HepG2 (cell line): ENCODE results near the gene TRIM66.

Source experiments
- EED ChIP-seq: sonication (generic); formaldehyde crosslinking; IDR thresholded peaks from 2 replicates; pipeline ENCODE4 v1.5.0; 2020; ENCODE audit warnings: mild to moderate bottlenecking, missing genetic modification reagents
- KDM1A ChIP-seq: IDR thresholded peaks from 2 replicates; pipeline ENCODE4 v1.6.1; 2016; ENCODE audit warnings: missing compliant biosample characterization
- PATZ1 ChIP-seq: sonication (generic); formaldehyde crosslinking; IDR thresholded peaks from 2 replicates; pipeline ENCODE4 v1.4.0; 2020; ENCODE audit warnings: missing genetic modification reagents
- POLR2A ChIP-seq, 2 experiments: IDR thresholded peaks; 2 replicates each; pipeline ENCODE4 v1.6.1; 2011; ENCODE audit warnings: low read depth in 2 of 2, low read length in 2 of 2, mild to moderate bottlenecking in 1 of 2, moderate library complexity in 1 of 2; ENCODE audit not compliant: insufficient read depth in 1 of 2
- STAT6 ChIP-seq: sonication (generic); formaldehyde crosslinking; IDR thresholded peaks from 2 replicates; pipeline ENCODE4 v1.4.0; 2020; ENCODE audit warnings: missing genetic modification reagents, mild to moderate bottlenecking, borderline replicate concordance
- ZNF34 ChIP-seq: sonication (generic); formaldehyde crosslinking; IDR thresholded peaks from 2 replicates; pipeline ENCODE4 v1.4.0; 2020; ENCODE audit warnings: mild to moderate bottlenecking, missing genetic modification reagents, borderline replicate concordance

DNA sequence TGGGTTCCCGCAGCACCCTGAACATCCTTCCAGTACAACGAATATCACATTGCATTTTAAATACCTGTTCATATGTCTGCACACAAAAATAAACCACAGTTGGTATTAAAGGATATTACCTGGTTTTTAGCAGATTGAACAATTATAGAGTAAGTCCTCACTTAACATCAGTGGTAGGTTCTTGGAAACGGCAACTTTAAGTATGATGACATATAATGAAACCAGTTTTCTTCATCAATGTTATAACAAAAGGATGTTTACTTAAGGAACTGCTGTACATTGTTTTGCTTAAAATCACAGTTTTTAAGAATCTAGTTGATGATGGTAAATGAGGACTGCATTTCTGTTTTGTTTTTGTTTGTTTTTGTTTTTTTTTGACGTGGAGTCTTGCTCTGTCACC lies 28.0 kb downstream of the TRIM66 start:
- TF ChIP-seq PATZ1 (no peak), EED (no peak), KDM1A (CRISPR knock-in tag) (no peak), STAT6 (no peak), POLR2A (IDR thresholded peaks at IDR 0.05; ENCODE audit: insufficient read depth in 1 of 2, low read depth in 2 of 2, low read length in 2 of 2) (no peak), ZNF34 (CRISPR knock-in tag) (no peak)
